Smooth muscle cell (in vitro differentiated cells): ENCODE data around the gene RALGPS2. TPM values are rescaled to one million over a fixed set of nuclear protein-coding genes. Genes with fewer than 3 reads are reported as not detected.

ENCODE experiments used
- DNase-seq: peaks from one replicate; lab custom pipeline; 2025; ENCODE audit not compliant: unreplicated experiment; lab: John Stamatoyannopoulos, UW
- H2AFZ ChIP-seq: fragments of 200-600 bp; sonication (generic); 2 replicates; pipeline ENCODE4 v1.6.0; 2016; ENCODE audit warnings: antibody characterized with exemption, low read depth, mild to moderate bottlenecking
- H3F3A ChIP-seq: fragments of 200-600 bp; sonication (generic); 2 replicates; pipeline ENCODE4 v1.6.0; 2017; ENCODE audit warnings: antibody characterized with exemption, low read depth
- H3K27ac ChIP-seq: fragments of 200-600 bp; sonication (generic); 2 replicates; pipeline ENCODE4 v1.5.1; 2016; ENCODE audit warnings: low read depth, mild to moderate bottlenecking
- H3K27me3 ChIP-seq: fragments of 200-600 bp; sonication (generic); 2 replicates; pipeline ENCODE4 v1.6.1; 2016; ENCODE audit warnings: low read depth, mild to moderate bottlenecking
- H3K36me3 ChIP-seq: fragments of 200-600 bp; sonication (generic); 2 replicates; pipeline ENCODE4 v1.5.1; 2016; ENCODE audit warnings: low read depth
- H3K4me1 ChIP-seq: fragments of 200-600 bp; sonication (generic); 2 replicates; pipeline ENCODE4 v1.5.1; 2016; ENCODE audit warnings: low read depth
- H3K4me2 ChIP-seq: fragments of 200-600 bp; sonication (generic); 2 replicates; pipeline ENCODE4 v1.6.0; 2016; ENCODE audit warnings: mild to moderate bottlenecking
- H3K4me3 ChIP-seq: fragments of 200-600 bp; sonication (generic); 2 replicates; pipeline ENCODE4 v1.5.1; 2016; ENCODE audit warnings: mild to moderate bottlenecking
- H3K79me2 ChIP-seq: fragments of 200-600 bp; sonication (generic); 2 replicates; pipeline ENCODE4 v1.6.0; 2016; ENCODE audit warnings: low read depth, mild to moderate bottlenecking
- H3K9ac ChIP-seq: fragments of 200-600 bp; sonication (generic); 2 replicates; pipeline ENCODE4 v1.6.0; 2016; ENCODE audit warnings: low read depth
- H3K9me3 ChIP-seq: fragments of 200-600 bp; sonication (generic); replicated peaks from 2 replicates; pipeline ENCODE4 v1.5.1; 2016; ENCODE audit warnings: low read depth
- H4K20me1 ChIP-seq: fragments of 200-600 bp; sonication (generic); 2 replicates; pipeline ENCODE4 v1.6.0; 2016; ENCODE audit warnings: low read depth
- CTCF ChIP-seq: fragments of 200-600 bp; sonication (generic); IDR thresholded peaks from 2 replicates; pipeline ENCODE4 v1.5.1; 2017; ENCODE audit warnings: borderline replicate concordance, mild to moderate bottlenecking, antibody characterized with exemption; ENCODE audit not compliant: insufficient read depth, poor library complexity, severe bottlenecking
- WGBS: methylation state at CpG from one replicate; pipeline ENCODE4 v1.1.7; 2016; ENCODE audit warnings: low lambda C conversion rate; 5-methylcytosine and 5-hydroxymethylcytosine counted together
- polyA plus RNA-seq: library from polyadenylated mRNA; unstranded; fragments of >200 nt; fragmentation: Nextera tagmentation; extraction: Ambion mirVana; gene quantifications from 2 replicates; pipeline ENCODE4 v1.2.1, GENCODE V29; 2016
- total RNA-seq: library from RNA; depleted of rRNA; stranded (reverse); fragments of >200 nt; gene quantifications from 2 replicates; pipeline ENCODE4 v1.2.3, GENCODE V29; 2014

RALGPS2 gene
- total and polyA plus RNA-seq, 2 experiments from 2014 or later = 4.7 to 23.8 TPM

DNA sequence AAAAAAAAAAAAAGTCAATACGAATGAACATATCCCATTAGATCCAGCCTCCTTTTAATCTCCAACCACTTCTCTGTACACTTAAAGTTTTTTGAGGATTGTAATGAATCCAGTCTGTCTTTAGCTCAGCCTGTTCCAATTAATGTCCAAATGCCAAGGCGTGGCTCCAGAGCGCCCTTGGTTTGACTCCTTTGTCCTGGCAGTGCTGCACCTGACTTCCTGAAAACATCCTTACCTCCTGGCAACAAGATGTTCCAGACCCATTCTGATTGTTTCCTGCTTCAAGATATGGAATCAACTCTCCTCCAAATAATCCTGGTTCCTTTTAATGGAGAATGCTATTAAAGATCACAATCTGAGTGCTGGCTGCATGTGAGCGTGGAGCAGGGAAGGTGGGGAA is 226.6 kb downstream of the RALGPS2 start:
- no peak for DNase-seq
- Histone ChIP-seq H3K4me2 (no peak overlapping the region), H4K20me1 (no peaks in the 10 kb centered on the region), H2AFZ (no peak overlapping the region), H3K4me3 (no peak overlapping the region), H3K4me1 (no peaks in the 10 kb centered on the region), H3K36me3 (no peaks in the 10 kb centered on the region), H3K27me3 (no peaks in the 10 kb centered on the region), H3K9ac (no peak overlapping the region), H3F3A (no peaks in the 10 kb centered on the region), H3K9me3 (no peaks in the 10 kb centered on the region), H3K79me2 (no peaks in the 10 kb centered on the region), H3K27ac (no peak overlapping the region)
- 96% methylated on average over 4 of the region's 4 CpGs for WGBS
- TF ChIP-seq CTCF = no peak

DNA sequence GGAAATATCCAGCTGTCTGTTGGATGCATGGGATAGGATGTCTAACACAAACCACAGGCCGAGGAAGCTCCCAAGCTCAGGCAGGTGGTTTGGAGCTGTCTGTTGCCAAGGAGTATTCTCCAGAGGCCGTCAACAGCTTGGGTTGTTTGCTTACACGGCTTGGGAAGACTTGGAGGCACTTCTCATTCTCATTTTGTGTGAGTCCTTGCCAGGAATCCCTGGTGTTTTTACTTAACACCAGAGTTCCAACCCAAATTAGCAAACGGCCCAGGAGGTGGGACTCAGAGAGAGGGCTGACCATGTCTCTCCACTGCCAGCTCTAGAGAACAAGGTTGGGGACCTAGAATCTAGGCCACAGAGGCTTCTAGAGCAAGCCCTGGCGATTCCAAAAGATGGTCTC is 228.0 kb downstream of the RALGPS2 start:
- whole genome bisulfite sequencing = 93% methylated on average over 5 of the region's 5 CpGs

GRCh38 chr1:178953538-178954324 is 228.7 kb downstream of the RALGPS2 start:
- Histone ChIP-seq H3K27me3 (no peaks in the 10 kb centered on the region), H3F3A (no peaks in the 10 kb centered on the region), H3K4me2 (no peak overlapping the region), H3K27ac (no peak overlapping the region), H3K36me3 (no peaks in the 10 kb centered on the region), H3K4me3 (no peak overlapping the region), H3K79me2 (no peaks in the 10 kb centered on the region), H3K9me3 (no peaks in the 10 kb centered on the region), H2AFZ (no peak overlapping the region), H4K20me1 (no peaks in the 10 kb centered on the region), H3K4me1 (no peaks in the 10 kb centered on the region), H3K9ac (no peak overlapping the region)
- no peak for DNase-seq
- WGBS = 78% methylated on average over 22 of the region's 23 CpGs
- no peak for TF ChIP-seq CTCF

More for the DNA sequence above, 228.0 kb downstream of the RALGPS2 start:
- H3K27ac ChIP-seq = no peak overlapping the region
- no peak overlapping the region for H3K4me2 ChIP-seq
- TF ChIP-seq CTCF = no peak
- H3K9ac ChIP-seq = no peak overlapping the region
- H2AFZ ChIP-seq = no peak overlapping the region
- no peaks in the 10 kb centered on the region for H3K27me3 ChIP-seq
- no peaks in the 10 kb centered on the region for H3F3A ChIP-seq
- no peaks in the 10 kb centered on the region for H4K20me1 ChIP-seq
- no peaks in the 10 kb centered on the region for H3K79me2 ChIP-seq
- no peaks in the 10 kb centered on the region for H3K9me3 ChIP-seq
- H3K4me3 ChIP-seq = no peak overlapping the region
- no peak for DNase-seq
- H3K36me3 ChIP-seq = no peaks in the 10 kb centered on the region
- H3K4me1 ChIP-seq = no peaks in the 10 kb centered on the region

DNA sequence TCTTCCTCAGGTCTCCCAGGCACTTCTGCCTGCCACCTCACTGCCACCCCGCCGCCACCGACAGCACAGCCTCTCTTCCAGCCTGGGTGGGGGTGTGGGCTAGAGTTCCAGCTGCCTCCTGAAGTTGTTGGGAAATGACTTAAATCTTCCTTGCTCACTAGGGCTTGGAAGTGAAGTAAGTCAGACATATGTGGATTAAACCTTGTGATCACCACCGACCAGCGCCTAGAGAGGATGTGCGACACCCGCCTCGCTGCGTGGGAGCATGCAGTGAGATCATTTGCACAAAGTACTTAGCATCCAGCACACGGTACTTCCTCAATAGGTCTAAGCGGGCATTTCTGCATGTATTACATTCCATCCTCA is 229.3 kb downstream of the RALGPS2 start:
- Histone ChIP-seq H3K79me2 (no peaks in the 10 kb centered on the region), H3K9me3 (no peaks in the 10 kb centered on the region), H3K4me2 (no peak overlapping the region), H3K4me3 (no peak overlapping the region), H2AFZ (no peak overlapping the region), H3K27ac (no peak overlapping the region), H4K20me1 (no peaks in the 10 kb centered on the region), H3K4me1 (no peaks in the 10 kb centered on the region), H3K9ac (no peak overlapping the region), H3K27me3 (no peaks in the 10 kb centered on the region), H3F3A (no peaks in the 10 kb centered on the region), H3K36me3 (no peaks in the 10 kb centered on the region)
- WGBS = 91% methylated on average over 11 of the region's 11 CpGs
- no peak for DNase-seq
- no peak for TF ChIP-seq CTCF
